Measurements from ENCODE around the gene VBP1.

GRCh38 chrX:155216940-155217440 lies 730 bp downstream of the VBP1 start:
- no peak for TF ChIP-seq CTCF (conservative IDR thresholded peaks at IDR 0.05 in 1 of 2, IDR thresholded peaks at IDR 0.05 in 1 of 2; ENCODE audit: extremely low read depth in 1 of 2, insufficient read depth in 1 of 2, low read depth in 1 of 2, low read length in 2 of 2)
- TF ChIP-seq EZH2 (IDR thresholded peaks at IDR 0.05; ENCODE audit: borderline replicate concordance, low read length) = no peak
